Ishikawa (cell line): Measurements from ENCODE around the gene GTF2A1.

ENCODE experiments used
- CEBPB ChIP-seq: IDR thresholded peaks from 2 replicates; pipeline ENCODE4 v1.6.1; 2012
- CREB1 ChIP-seq: IDR thresholded peaks from 2 replicates; pipeline ENCODE4 v1.6.1; 2012; ENCODE audit warnings: low read depth
- EGR1 ChIP-seq: IDR thresholded peaks from 2 replicates; pipeline ENCODE4 v1.6.1; 2012
- EP300 ChIP-seq: IDR thresholded peaks from 2 replicates; pipeline ENCODE4 v1.6.1; 2012; ENCODE audit warnings: borderline replicate concordance
- FOXM1 ChIP-seq: IDR thresholded peaks from 2 replicates; pipeline ENCODE4 v1.6.1; 2012; ENCODE audit warnings: low read depth, borderline replicate concordance
- MAX ChIP-seq: IDR thresholded peaks from 2 replicates; pipeline ENCODE4 v1.6.1; 2012
- NFIC ChIP-seq: IDR thresholded peaks from 2 replicates; pipeline ENCODE4 v1.6.1; 2012
- RAD21 ChIP-seq: IDR thresholded peaks from 2 replicates; pipeline ENCODE4 v1.6.1; 2012; ENCODE audit warnings: low read depth
- TAF1 ChIP-seq: IDR thresholded peaks from 2 replicates; pipeline ENCODE4 v1.6.1; 2012; ENCODE audit warnings: low read depth, mild to moderate bottlenecking
- TCF12 ChIP-seq: IDR thresholded peaks from 2 replicates; pipeline ENCODE4 v1.6.1; 2012; ENCODE audit warnings: low read depth
- TEAD4 ChIP-seq: IDR thresholded peaks from 2 replicates; pipeline ENCODE4 v1.6.1; 2012
- USF1 ChIP-seq: IDR thresholded peaks from 2 replicates; pipeline ENCODE4 v1.6.1; 2012
- YY1 ChIP-seq: IDR thresholded peaks from 2 replicates; pipeline ENCODE4 v1.6.1; 2012; ENCODE audit warnings: low read depth
- ZBTB7A ChIP-seq: IDR thresholded peaks from 2 replicates; pipeline ENCODE4 v1.6.1; 2012; ENCODE audit warnings: low read depth
- TF ChIP-seq, protein P1 (sequence below): IDR thresholded peaks from 2 replicates; pipeline ENCODE4 v1.6.1; 2012; ENCODE audit warnings: low read depth, mild to moderate bottlenecking

Gene GTF2A1

DNA sequence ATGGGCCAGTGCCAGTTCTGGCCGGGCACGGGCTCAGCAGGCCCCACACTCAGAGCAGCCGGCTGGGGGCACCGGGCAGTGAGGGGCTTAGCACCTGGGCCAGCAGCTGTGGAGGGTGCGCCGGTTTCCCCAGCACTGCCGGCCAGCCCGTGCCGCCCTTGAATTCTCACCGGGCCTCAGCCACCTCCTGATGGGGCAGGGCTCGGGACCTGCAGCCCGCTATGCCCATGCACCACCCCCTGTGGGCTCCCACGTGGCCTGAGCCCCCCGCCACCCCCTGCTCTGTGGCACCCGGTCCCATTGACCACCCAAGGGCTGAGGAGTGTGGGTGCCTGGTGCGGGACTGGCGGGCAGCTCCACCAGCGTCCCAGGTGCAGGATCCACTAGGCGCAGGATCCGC, 15.4 kb upstream of the GTF2A1 start:
- no peak for TF ChIP-seq EGR1

DNA sequence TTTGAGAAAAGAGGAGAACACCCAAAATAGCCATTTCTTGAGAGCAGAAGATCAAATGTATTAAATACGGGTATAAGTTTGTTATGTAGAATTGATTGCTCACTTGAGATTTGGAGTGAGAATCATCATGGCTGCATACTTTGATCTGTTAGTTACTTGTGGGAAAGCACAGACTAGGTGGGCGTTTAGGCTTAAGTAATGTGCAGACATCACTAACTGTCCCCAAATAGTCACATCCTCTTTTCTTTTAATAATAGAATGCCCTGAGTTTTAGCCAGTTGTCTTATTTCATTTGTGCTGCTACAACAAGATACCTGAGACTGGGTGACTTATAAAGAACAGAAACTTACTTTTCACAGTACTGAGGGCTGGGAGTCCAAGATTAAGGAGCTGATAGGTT, 14.3 kb upstream of the GTF2A1 start:
- TF ChIP-seq TCF12 (no peak), MAX (no peak), TEAD4 (no peak), CREB1 (no peak), CEBPB (no peak), ZBTB7A (no peak), YY1 (no peak), NFIC (no peak), TAF1 (no peak), USF1 (no peak), EP300 (no peak), EGR1 (no peak), RAD21 (no peak), FOXM1 (no peak)
- TF ChIP-seq, protein P1, sequence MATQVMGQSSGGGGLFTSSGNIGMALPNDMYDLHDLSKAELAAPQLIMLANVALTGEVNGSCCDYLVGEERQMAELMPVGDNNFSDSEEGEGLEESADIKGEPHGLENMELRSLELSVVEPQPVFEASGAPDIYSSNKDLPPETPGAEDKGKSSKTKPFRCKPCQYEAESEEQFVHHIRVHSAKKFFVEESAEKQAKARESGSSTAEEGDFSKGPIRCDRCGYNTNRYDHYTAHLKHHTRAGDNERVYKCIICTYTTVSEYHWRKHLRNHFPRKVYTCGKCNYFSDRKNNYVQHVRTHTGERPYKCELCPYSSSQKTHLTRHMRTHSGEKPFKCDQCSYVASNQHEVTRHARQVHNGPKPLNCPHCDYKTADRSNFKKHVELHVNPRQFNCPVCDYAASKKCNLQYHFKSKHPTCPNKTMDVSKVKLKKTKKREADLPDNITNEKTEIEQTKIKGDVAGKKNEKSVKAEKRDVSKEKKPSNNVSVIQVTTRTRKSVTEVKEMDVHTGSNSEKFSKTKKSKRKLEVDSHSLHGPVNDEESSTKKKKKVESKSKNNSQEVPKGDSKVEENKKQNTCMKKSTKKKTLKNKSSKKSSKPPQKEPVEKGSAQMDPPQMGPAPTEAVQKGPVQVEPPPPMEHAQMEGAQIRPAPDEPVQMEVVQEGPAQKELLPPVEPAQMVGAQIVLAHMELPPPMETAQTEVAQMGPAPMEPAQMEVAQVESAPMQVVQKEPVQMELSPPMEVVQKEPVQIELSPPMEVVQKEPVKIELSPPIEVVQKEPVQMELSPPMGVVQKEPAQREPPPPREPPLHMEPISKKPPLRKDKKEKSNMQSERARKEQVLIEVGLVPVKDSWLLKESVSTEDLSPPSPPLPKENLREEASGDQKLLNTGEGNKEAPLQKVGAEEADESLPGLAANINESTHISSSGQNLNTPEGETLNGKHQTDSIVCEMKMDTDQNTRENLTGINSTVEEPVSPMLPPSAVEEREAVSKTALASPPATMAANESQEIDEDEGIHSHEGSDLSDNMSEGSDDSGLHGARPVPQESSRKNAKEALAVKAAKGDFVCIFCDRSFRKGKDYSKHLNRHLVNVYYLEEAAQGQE: no peak

GRCh38 chr14:81234278-81234677, 13.5 kb upstream of the GTF2A1 start:
- TF ChIP-seq, protein P1: no peak
- no peak for TF ChIP-seq ZBTB7A
- peak; percentile 90 for TF ChIP-seq TEAD4
- peak; percentile 81 for TF ChIP-seq NFIC
- TF ChIP-seq CREB1: no peak
- no peak for TF ChIP-seq TAF1
- TF ChIP-seq RAD21: no peak
- no peak for TF ChIP-seq EP300
- TF ChIP-seq EGR1: no peak
- TF ChIP-seq MAX: no peak

GRCh38 chr14:81233615-81234014, 12.9 kb upstream of the GTF2A1 start:
- TF ChIP-seq NFIC (no peak), RAD21 (no peak), EGR1 (no peak), YY1 (no peak), ZBTB7A (no peak), TAF1 (no peak), MAX (no peak), CEBPB (no peak), USF1 (no peak), EP300 (no peak), TEAD4 (no peak), TCF12 (no peak), FOXM1 (no peak), CREB1 (no peak)
- TF ChIP-seq, protein P1: no peak

DNA sequence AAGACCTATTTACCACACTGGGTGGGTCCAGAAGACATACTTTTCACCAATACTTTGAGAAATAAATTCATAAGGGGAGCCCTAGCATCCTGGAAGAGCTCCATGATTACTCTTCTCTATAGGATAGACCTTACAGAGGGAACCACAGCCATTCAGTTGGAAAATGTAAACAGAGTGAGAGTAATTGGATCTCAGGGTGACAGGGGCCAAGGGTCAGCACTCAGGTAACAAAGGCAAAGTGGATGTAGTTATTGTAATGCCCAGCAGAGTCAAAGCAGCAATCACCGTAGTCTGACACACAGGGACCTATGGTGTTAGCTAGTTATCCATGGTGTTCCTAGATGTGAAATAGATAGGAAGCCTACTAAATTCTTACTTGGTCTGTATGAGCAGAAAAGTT, 10.8 kb upstream of the GTF2A1 start:
- TF ChIP-seq ZBTB7A (no peak), CREB1 (no peak), RAD21 (no peak), EP300 (no peak), EGR1 (no peak), TCF12 (no peak), NFIC (no peak), USF1 (no peak), MAX (no peak), FOXM1 (no peak), TEAD4 (no peak), YY1 (no peak), TAF1 (no peak), CEBPB (no peak)
- TF ChIP-seq, protein P1: no peak
